ENCODE data around the gene SYNDIG1.

Gene SYNDIG1

GRCh38 chr20:24469116-24469893 lies at the start of gene SYNDIG1:
Gene SYNDIG1 (plus strand): TSS chr20:24469629. CDS start chr20:24543098, 73,469 bp downstream.
- no peak for DNase-seq (ENCODE audit: low read depth, low spot score)

GRCh38 chr20:24419786-24420185 lies 49.6 kb upstream of the SYNDIG1 start:
- no peak for DNase-seq (ENCODE audit: low read depth, low spot score)

- no peak for DNase-seq (ENCODE audit: low read depth, low spot score)
Observed at GRCh38 chr20:24420567-24420966, 48.9 kb upstream of the SYNDIG1 start.

GRCh38 chr20:24421071-24421470 lies 48.4 kb upstream of the SYNDIG1 start:
- no peak for DNase-seq (ENCODE audit: low read depth, low spot score)

GRCh38 chr20:24422091-24422760 lies 47.2 kb upstream of the SYNDIG1 start:
- no peak for DNase-seq (ENCODE audit: low read depth, low spot score)

- no peak for DNase-seq (ENCODE audit: low read depth, low spot score)
Observed at GRCh38 chr20:24423390-24424313, 45.8 kb upstream of the SYNDIG1 start.

GRCh38 chr20:24425523-24426135 lies 43.8 kb upstream of the SYNDIG1 start:
- DNase-seq (ENCODE audit: low read depth, low spot score) = no peak

- DNase-seq (ENCODE audit: low read depth, low spot score) = no peak
Observed at GRCh38 chr20:24431279-24432045, 38.0 kb upstream of the SYNDIG1 start.

GRCh38 chr20:24432046-24432442 lies 37.4 kb upstream of the SYNDIG1 start:
- DNase-seq (ENCODE audit: low read depth, low spot score) = no peak

- DNase-seq (ENCODE audit: low read depth, low spot score) = no peak
Observed at GRCh38 chr20:24436160-24436559, 33.3 kb upstream of the SYNDIG1 start.

- DNase-seq (ENCODE audit: low read depth, low spot score) = no peak
Observed at GRCh38 chr20:24437196-24438082, 32.0 kb upstream of the SYNDIG1 start.

- DNase-seq (ENCODE audit: low read depth, low spot score) = no peak
Observed at GRCh38 chr20:24438331-24438730, 31.1 kb upstream of the SYNDIG1 start.

- no peak for DNase-seq (ENCODE audit: low read depth, low spot score)
Observed at GRCh38 chr20:24439737-24440387, 29.6 kb upstream of the SYNDIG1 start.

- no peak for DNase-seq (ENCODE audit: low read depth, low spot score)
Observed at GRCh38 chr20:24441661-24442060, 27.8 kb upstream of the SYNDIG1 start.

GRCh38 chr20:24442909-24443308 lies 26.5 kb upstream of the SYNDIG1 start:
- DNase-seq (ENCODE audit: low read depth, low spot score) = no peak

GRCh38 chr20:24443436-24443835 lies 26.0 kb upstream of the SYNDIG1 start:
- no peak for DNase-seq (ENCODE audit: low read depth, low spot score)

- DNase-seq (ENCODE audit: low read depth, low spot score) = no peak
Observed at GRCh38 chr20:24444526-24445190, 24.8 kb upstream of the SYNDIG1 start.

- DNase-seq (ENCODE audit: low read depth, low spot score) = no peak
Observed at GRCh38 chr20:24445510-24446170, 23.8 kb upstream of the SYNDIG1 start.

All from activated CD4-positive, CD25-positive, alpha-beta regulatory T cell treated with anti-CD3 and anti-CD28 coated beads, Interleukin-2, amount 50 U/mL, for 16 hours (primary cell).